WTC11 (cell line): ENCODE results near the gene ATP9B. TPM values are rescaled to one million over a fixed set of nuclear protein-coding genes. Genes with fewer than 3 reads are reported as not detected.

ENCODE experiments used
- ATAC-seq: fragments of 200-7000 bp; cut with Tn5 transposase; 2 replicates; pipeline ENCODE4 v1.10.0; 2021; ENCODE audit warnings: mild to moderate bottlenecking, moderate library complexity
- CTCF ChIA-PET: fragments of 300-600 bp; sonication (Branson Sonifier 250); formaldehyde crosslinking; loops from one replicate; lab custom pipeline; 2021; ENCODE audit warnings: antibody characterized with exemption; lab: Charles Lee
- POLR2A ChIA-PET: fragments of 350-600 bp; sonication (Branson Sonifier 250); formaldehyde crosslinking; loops from one replicate; lab custom pipeline; 2021; ENCODE audit warnings: antibody characterized with exemption; lab: Charles Lee
- DNase-seq: peaks from one replicate; pipeline ENCODE4 v3.0.0; 2021; ENCODE audit warnings: low spot score
- H3K27ac Mint-ChIP-seq: 2 replicates; pipeline ENCODE4 v1.8.0; 2021; ENCODE audit warnings: mixed read lengths
- H3K27me3 Mint-ChIP-seq: 2 replicates; pipeline ENCODE4 v1.8.0; 2021; ENCODE audit warnings: low read depth, mild to moderate bottlenecking, moderate library complexity, mixed read lengths
- H3K36me3 Mint-ChIP-seq: 2 replicates; pipeline ENCODE4 v1.8.0; 2021; ENCODE audit warnings: mixed read lengths
- H3K4me1 Mint-ChIP-seq: 2 replicates; pipeline ENCODE4 v1.8.0; 2022; ENCODE audit warnings: mixed read lengths
- H3K4me3 Mint-ChIP-seq: 2 replicates; pipeline ENCODE4 v1.8.0; 2021; ENCODE audit warnings: mild to moderate bottlenecking, moderate library complexity, mixed read lengths
- H3K9me3 Mint-ChIP-seq: 2 replicates; pipeline ENCODE4 v1.8.0; 2021; ENCODE audit warnings: mixed read lengths
- ATF3 ChIP-seq: sonication (generic); formaldehyde crosslinking; conservative IDR thresholded peaks from 2 replicates; pipeline ENCODE4 v1.8.1; 2022; ENCODE audit warnings: mild to moderate bottlenecking, missing genetic modification reagents
- CBFB ChIP-seq: sonication (generic); formaldehyde crosslinking; IDR thresholded peaks from 2 replicates; pipeline ENCODE4 v1.8.1; 2022; ENCODE audit warnings: mild to moderate bottlenecking, low read depth, missing genetic modification reagents
- CREM ChIP-seq: sonication (generic); formaldehyde crosslinking; IDR thresholded peaks from 2 replicates; pipeline ENCODE4 v1.8.1; 2022; ENCODE audit warnings: mild to moderate bottlenecking, missing genetic modification reagents, moderate library complexity
- E2F4 ChIP-seq: sonication (generic); formaldehyde crosslinking; IDR thresholded peaks from 2 replicates; pipeline ENCODE4 v1.8.1; 2022; ENCODE audit warnings: low read depth, mild to moderate bottlenecking, moderate library complexity, missing genetic modification reagents, borderline replicate concordance
- FOXK1 ChIP-seq: sonication (generic); formaldehyde crosslinking; IDR thresholded peaks from 2 replicates; pipeline ENCODE4 v1.8.0; 2022; ENCODE audit warnings: mild to moderate bottlenecking, moderate library complexity, missing genetic modification reagents
- FOXP4 ChIP-seq: sonication (generic); formaldehyde crosslinking; IDR thresholded peaks from 2 replicates; pipeline ENCODE4 v1.8.0; 2022; ENCODE audit warnings: mild to moderate bottlenecking, missing genetic modification reagents
- IRF1 ChIP-seq: sonication (generic); formaldehyde crosslinking; IDR thresholded peaks from 2 replicates; pipeline ENCODE4 v1.8.0; 2023; ENCODE audit warnings: missing genetic modification reagents
- IRF2 ChIP-seq: sonication (generic); formaldehyde crosslinking; IDR thresholded peaks from 2 replicates; pipeline ENCODE4 v1.8.0; 2022; ENCODE audit warnings: low read depth, missing genetic modification reagents, borderline replicate concordance
- MAX ChIP-seq: sonication (generic); formaldehyde crosslinking; IDR thresholded peaks from 2 replicates; pipeline ENCODE4 v1.8.0; 2022; ENCODE audit warnings: mild to moderate bottlenecking, missing genetic modification reagents
- MLX ChIP-seq: sonication (generic); formaldehyde crosslinking; IDR thresholded peaks from 2 replicates; pipeline ENCODE4 v1.8.1; 2023; ENCODE audit warnings: mild to moderate bottlenecking, missing genetic modification reagents, moderate library complexity
- NR2C2 ChIP-seq: sonication (generic); formaldehyde crosslinking; IDR thresholded peaks from 2 replicates; pipeline ENCODE4 v1.8.0; 2022; ENCODE audit warnings: mild to moderate bottlenecking, missing genetic modification reagents
- NR3C1 ChIP-seq: sonication (generic); formaldehyde crosslinking; conservative IDR thresholded peaks from 2 replicates; pipeline ENCODE4 v1.8.1; 2023; ENCODE audit warnings: low read depth, mild to moderate bottlenecking, missing genetic modification reagents
- OVOL2 ChIP-seq: fragments of 250-450 bp; sonication (Bioruptor Pico); IDR thresholded peaks from 2 replicates; pipeline ENCODE4 v1.9.0; 2021; ENCODE audit warnings: mild to moderate bottlenecking, borderline replicate concordance
- PRRX2 ChIP-seq: fragments of 250-450 bp; sonication (Bioruptor Pico); IDR thresholded peaks from 2 replicates; pipeline ENCODE4 v1.8.0; 2021; ENCODE audit warnings: mild to moderate bottlenecking
- RELA ChIP-seq: sonication (generic); formaldehyde crosslinking; IDR thresholded peaks from 2 replicates; pipeline ENCODE4 v1.8.1; 2022; ENCODE audit warnings: missing genetic modification reagents, mild to moderate bottlenecking, borderline replicate concordance
- STAT6 ChIP-seq: sonication (generic); formaldehyde crosslinking; conservative IDR thresholded peaks from 2 replicates; pipeline ENCODE4 v1.8.1; 2023; ENCODE audit warnings: mild to moderate bottlenecking, low read depth, missing genetic modification reagents, moderate library complexity
- TEAD1 ChIP-seq: sonication (generic); formaldehyde crosslinking; IDR thresholded peaks from 2 replicates; pipeline ENCODE4 v1.8.0; 2022; ENCODE audit warnings: mild to moderate bottlenecking, missing genetic modification reagents
- ZNF263 ChIP-seq: sonication (generic); formaldehyde crosslinking; IDR thresholded peaks from 2 replicates; pipeline ENCODE4 v1.8.1; 2022; ENCODE audit warnings: low read depth, mild to moderate bottlenecking, moderate library complexity, missing genetic modification reagents
- ZNF317 ChIP-seq: sonication (generic); formaldehyde crosslinking; IDR thresholded peaks from 2 replicates; pipeline ENCODE4 v1.8.1; 2023; ENCODE audit warnings: low read depth, mild to moderate bottlenecking, moderate library complexity, missing genetic modification reagents, borderline replicate concordance
- ZNF532 ChIP-seq: fragments of 250-450 bp; sonication (Bioruptor Pico); IDR thresholded peaks from 2 replicates; pipeline ENCODE4 v1.9.0; 2021; ENCODE audit warnings: mild to moderate bottlenecking, borderline replicate concordance
- total RNA-seq: library from RNA; stranded (reverse); gene quantifications from 3 replicates; pipeline ENCODE4 v1.2.3, GENCODE V29; 2021

Gene ATP9B
- total RNA-seq, 1 experiment from 2014 or later = 19.0 TPM

- TF ChIP-seq ATF3 = no peak
- TF ChIP-seq, all 79 proteins: peak for 0
These were observed 209.7 kb downstream of the ATP9B start (continued) for GRCh38 chr18:79278896-79279295.

GRCh38 chr18:79283131-79283810 is 214.1 kb downstream of the ATP9B start:
- ChIA-PET CTCF (no interaction called here), POLR2A (no interaction called here)
- no peak for ATAC-seq
- Mint-ChIP-seq H3K4me3 (no peak overlapping the region), H3K27ac (no peak overlapping the region), H3K27me3 (no peaks in the 10 kb centered on the region), H3K9me3 (peaks cover 5% of the 10 kb centered on the region), H3K4me1 (no peaks in the 10 kb centered on the region), H3K36me3 (peaks cover 10% of the 10 kb centered on the region)
- no peak for TF ChIP-seq RELA (CRISPR knock-in tag)
- TF ChIP-seq OVOL2 (CRISPR knock-in tag) = no peak
- no peak for TF ChIP-seq MAX (CRISPR knock-in tag)
- no peak for TF ChIP-seq IRF2 (CRISPR knock-in tag)
- no peak for TF ChIP-seq ZNF532 (CRISPR knock-in tag)
- TF ChIP-seq E2F4 (CRISPR knock-in tag) = no peak
- TF ChIP-seq, all 79 proteins: peak for 0
- no peak for DNase-seq

- Mint-ChIP-seq H3K9me3 (peaks cover 9% of the 10 kb centered on the region), H3K27me3 (no peaks in the 10 kb centered on the region), H3K4me1 (no peaks in the 10 kb centered on the region), H3K36me3 (peaks cover 10% of the 10 kb centered on the region), H3K4me3 (no peak overlapping the region), H3K27ac (no peak overlapping the region)
- ChIA-PET CTCF (no interaction called here), POLR2A (no interaction called here)
- DNase-seq (no peak), ATAC-seq (no peak)
- TF ChIP-seq CBFB (CRISPR knock-in tag) (no peak), MAX (CRISPR knock-in tag) (no peak), TEAD1 (CRISPR knock-in tag) (no peak), FOXP4 (no peak), ZNF317 (no peak), STAT6 (CRISPR knock-in tag) (no peak), NR2C2 (CRISPR knock-in tag) (no peak), CREM (CRISPR knock-in tag) (no peak), FOXK1 (CRISPR knock-in tag) (no peak), PRRX2 (no peak), IRF1 (CRISPR knock-in tag) (no peak), ZNF263 (no peak), MLX (CRISPR knock-in tag) (no peak), NR3C1 (no peak)
These were observed 214.7 kb downstream of the ATP9B start for GRCh38 chr18:79283929-79284328.
